ENCODE results near the gene FBLN2.

- TF ChIP-seq CTCF (IDR thresholded peaks at IDR 0.05) (no peak), POLR2A (IDR thresholded peaks at IDR 0.05) (no peak)
Measured at GRCh38 chr3:13535526-13535875, 13.4 kb upstream of the FBLN2 start.
